ENCODE measurements around the gene CERS6. TPM values are rescaled to one million over a fixed set of nuclear protein-coding genes. Genes with fewer than 3 reads are reported as not detected.

Gene CERS6
- total and polyA plus RNA-seq, 2 experiments from 2014 or later = 7.4 to 35.0 TPM

DNA sequence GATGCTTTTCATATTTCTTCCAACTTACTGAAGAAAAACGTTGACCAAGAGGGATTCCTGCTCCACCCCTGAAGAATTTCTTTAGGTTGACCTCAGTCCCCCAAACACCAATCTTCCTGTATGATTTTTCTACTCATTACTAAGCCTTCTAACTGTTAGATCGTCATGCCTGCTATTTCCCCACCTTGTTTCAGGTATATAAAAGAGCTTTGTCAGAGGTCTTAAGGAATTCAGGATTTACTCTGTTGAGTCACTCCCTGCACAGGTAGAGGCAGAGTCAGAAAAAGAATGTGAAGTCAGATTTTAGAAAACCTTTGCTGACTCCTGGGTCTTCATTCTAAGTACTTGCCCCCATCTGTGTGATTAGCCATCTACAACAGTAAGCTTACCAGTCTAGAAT, 262.6 kb downstream of the CERS6 start (continued):
- TF ChIP-seq EZH2 (IDR thresholded peaks at IDR 0.05; ENCODE audit: low read depth, unreplicated experiment) (no peak), CTCF (conservative IDR thresholded peaks at IDR 0.05; ENCODE audit: low read depth in 2 of 2) (no peak), EZH2phosphoT487 (IDR thresholded peaks at IDR 0.05; ENCODE audit: unreplicated experiment) (no peak), ETS1 (IDR thresholded peaks at IDR 0.05) (no peak), POLR2AphosphoS5 (IDR thresholded peaks at IDR 0.05; ENCODE audit: low read depth) (no peak)
- TF ChIP-seq, protein P1, sequence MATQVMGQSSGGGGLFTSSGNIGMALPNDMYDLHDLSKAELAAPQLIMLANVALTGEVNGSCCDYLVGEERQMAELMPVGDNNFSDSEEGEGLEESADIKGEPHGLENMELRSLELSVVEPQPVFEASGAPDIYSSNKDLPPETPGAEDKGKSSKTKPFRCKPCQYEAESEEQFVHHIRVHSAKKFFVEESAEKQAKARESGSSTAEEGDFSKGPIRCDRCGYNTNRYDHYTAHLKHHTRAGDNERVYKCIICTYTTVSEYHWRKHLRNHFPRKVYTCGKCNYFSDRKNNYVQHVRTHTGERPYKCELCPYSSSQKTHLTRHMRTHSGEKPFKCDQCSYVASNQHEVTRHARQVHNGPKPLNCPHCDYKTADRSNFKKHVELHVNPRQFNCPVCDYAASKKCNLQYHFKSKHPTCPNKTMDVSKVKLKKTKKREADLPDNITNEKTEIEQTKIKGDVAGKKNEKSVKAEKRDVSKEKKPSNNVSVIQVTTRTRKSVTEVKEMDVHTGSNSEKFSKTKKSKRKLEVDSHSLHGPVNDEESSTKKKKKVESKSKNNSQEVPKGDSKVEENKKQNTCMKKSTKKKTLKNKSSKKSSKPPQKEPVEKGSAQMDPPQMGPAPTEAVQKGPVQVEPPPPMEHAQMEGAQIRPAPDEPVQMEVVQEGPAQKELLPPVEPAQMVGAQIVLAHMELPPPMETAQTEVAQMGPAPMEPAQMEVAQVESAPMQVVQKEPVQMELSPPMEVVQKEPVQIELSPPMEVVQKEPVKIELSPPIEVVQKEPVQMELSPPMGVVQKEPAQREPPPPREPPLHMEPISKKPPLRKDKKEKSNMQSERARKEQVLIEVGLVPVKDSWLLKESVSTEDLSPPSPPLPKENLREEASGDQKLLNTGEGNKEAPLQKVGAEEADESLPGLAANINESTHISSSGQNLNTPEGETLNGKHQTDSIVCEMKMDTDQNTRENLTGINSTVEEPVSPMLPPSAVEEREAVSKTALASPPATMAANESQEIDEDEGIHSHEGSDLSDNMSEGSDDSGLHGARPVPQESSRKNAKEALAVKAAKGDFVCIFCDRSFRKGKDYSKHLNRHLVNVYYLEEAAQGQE (IDR thresholded peaks at IDR 0.05; ENCODE audit: unreplicated experiment) = no peak

GRCh38 chr2:168719446-168719845, 263.4 kb downstream of the CERS6 start:
- Mint-ChIP-seq H3K27me3 (ENCODE audit: insufficient read depth, low read depth, poor library complexity) (peaks cover 1% of the 10 kb centered on the region), H3K36me3 (ENCODE audit: low read depth) (peaks cover 13% of the 10 kb centered on the region), H3K4me1 (no peaks in the 10 kb centered on the region), H3K9me3 (no peaks in the 10 kb centered on the region; the same call in 2 of the 3 replicates), H3K27ac (no peak overlapping the region), H3K4me3 (no peak overlapping the region)
- Histone ChIP-seq H2AFZ (no peak overlapping the region), H3K27me3 (ENCODE audit: insufficient read depth) (no peaks in the 10 kb centered on the region), H4K20me1 (replicated peaks; ENCODE audit: insufficient read depth) (no peaks in the 10 kb centered on the region), H3K79me2 (replicated peaks; ENCODE audit: insufficient read depth) (no peaks in the 10 kb centered on the region), H3F3A (replicated peaks; ENCODE audit: low read depth) (no peaks in the 10 kb centered on the region), H3K27ac (ENCODE audit: low read depth) (no peak overlapping the region), H3K4me1 (ENCODE audit: insufficient read depth) (no peaks in the 10 kb centered on the region), H3K9me2 (ENCODE audit: insufficient read depth) (0 out of 2 replicates have a peak, but pooled peaks cover 3% of the 10 kb centered on the region), H3K4me2 (no peak overlapping the region), H3K36me3 (ENCODE audit: insufficient read depth) (no peaks in the 10 kb centered on the region; the same call in 1 of the 2 replicates), H3K4me3 (no peak overlapping the region)
- TF ChIP-seq CREB1 (CRISPR knock-in tag; IDR thresholded peaks at IDR 0.05; ENCODE audit: low read depth) (no peak), CTCF (conservative IDR thresholded peaks at IDR 0.05; ENCODE audit: low read depth in 2 of 2) (no peak), EZH2phosphoT487 (IDR thresholded peaks at IDR 0.05; ENCODE audit: unreplicated experiment) (no peak), ZNF114 (CRISPR knock-in tag; IDR thresholded peaks at IDR 0.05) (no peak), NANOG (IDR thresholded peaks at IDR 0.05; ENCODE audit: borderline replicate concordance) (no peak)
- TF ChIP-seq, protein P1 (IDR thresholded peaks at IDR 0.05; ENCODE audit: unreplicated experiment) = no peak
- no peak for ATAC-seq
- DNase-seq (ENCODE audit: low spot score) = no peak
